Astrocyte of the cerebellum (primary cell): Measurements from ENCODE around the gene DCAF12.

Source experiments
- DNase-seq: peaks from one replicate; pipeline ENCODE4 v3.0.0-alpha.2; 2011; ENCODE audit warnings: low read depth
- H3K4me3 ChIP-seq: 2 replicates; pipeline ENCODE4 v1.5.1; 2011; ENCODE audit warnings: mild to moderate bottlenecking, low read depth, low read length, moderate library complexity
- CTCF ChIP-seq: IDR thresholded peaks from 2 replicates; pipeline ENCODE4 v1.5.1; 2012; ENCODE audit warnings: low read length, low read depth, moderate library complexity, mild to moderate bottlenecking; ENCODE audit errors: missing control alignments
- in situ Hi-C: cut with HindIII; loops from 2 replicates; pipeline ENCODE4 v1.10.0; 2017; ENCODE audit warnings: low sequenced_read_pairs

DCAF12 gene

GRCh38 chr9:34072410-34072809 lies 54.1 kb downstream of the DCAF12 start:
- in situ Hi-C loops = no loop called here
- DNase-seq = no peak
- no peak for TF ChIP-seq CTCF
- no peak overlapping the region for H3K4me3 ChIP-seq

- in situ Hi-C loops = no loop called here
- DNase-seq = no peak
- TF ChIP-seq CTCF = no peak
- no peak overlapping the region for H3K4me3 ChIP-seq
Observed at GRCh38 chr9:34070606-34071324, 55.7 kb downstream of the DCAF12 start.

GRCh38 chr9:34069831-34070230 lies 56.7 kb downstream of the DCAF12 start:
- no peak overlapping the region for H3K4me3 ChIP-seq
- TF ChIP-seq CTCF = no peak
- no peak for DNase-seq
- in situ Hi-C loops = no loop called here

- in situ Hi-C loops = no loop called here
- no peak for DNase-seq
- TF ChIP-seq CTCF = no peak
- H3K4me3 ChIP-seq = no peak overlapping the region
Observed at GRCh38 chr9:34065541-34065940, 61.0 kb downstream of the DCAF12 start.

- in situ Hi-C loops = no loop called here
- DNase-seq = no peak
- H3K4me3 ChIP-seq = no peak overlapping the region
- TF ChIP-seq CTCF = no peak
Observed at GRCh38 chr9:34059954-34060353, 66.5 kb downstream of the DCAF12 start.

- no peak for DNase-seq
- TF ChIP-seq CTCF = no peak
- H3K4me3 ChIP-seq = no peak overlapping the region
- in situ Hi-C loops = no loop called here
Observed at GRCh38 chr9:34059281-34059680, 67.2 kb downstream of the DCAF12 start.
